Mucosa of descending colon (tissue), 3 donors: ENCODE data around the gene JMJD6. TPM values are rescaled to one million over a fixed set of nuclear protein-coding genes. Genes with fewer than 3 reads are reported as not detected.

Experiments
- ATAC-seq: fragments of 200-7000 bp; cut with Tn5 transposase; one replicate; pipeline ENCODE4 v1.9.1; 2020; ENCODE audit warnings: mild to moderate bottlenecking, moderate library complexity
- DNase-seq, 3 donors: peaks; one replicate each; pipeline ENCODE4 v3.0.0-alpha.2; 2020
- H3K36me3 ChIP-seq: fragments of 200-600 bp; one replicate; pipeline ENCODE4 v1.8.0; 2021; ENCODE audit warnings: low read depth, mild to moderate bottlenecking
- H3K4me1 ChIP-seq: fragments of 200-600 bp; one replicate; pipeline ENCODE4 v1.8.0; 2021; ENCODE audit warnings: low read depth, mild to moderate bottlenecking
- H3K4me3 ChIP-seq: fragments of 200-600 bp; one replicate; pipeline ENCODE4 v1.8.0; 2021; ENCODE audit warnings: mild to moderate bottlenecking
- H3K9me3 ChIP-seq: fragments of 200-600 bp; one replicate; pipeline ENCODE4 v1.8.0; 2021; ENCODE audit warnings: mild to moderate bottlenecking
- intact Hi-C, 2 donors: fragments of 100-400 bp; cut with DNase I in 1 of 2; cut with micrococcal nuclease in 1 of 2; formaldehyde crosslinking; loops; one replicate each; pipeline versions ENCODE4 v1.11.0 to v1.11.1; 2022; cut with DNase I, micrococcal nuclease
- microRNA-seq: library from miRNA; unstranded; fragments of <30 nt; microRNA quantifications from one replicate; pipeline ENCODE4, GENCODE V29; 2019
- total RNA-seq, 3 donors: library from RNA; stranded (reverse); fragmentation: NEBNext Ultra II Directional in 2 of 3; extraction: Animal tissue kit (Norgen Biotek cat#: 25700) in 2 of 3; gene quantifications; one replicate each; pipeline versions ENCODE4 v1.2.1 to v1.2.4, GENCODE V29; 2021 to 2023
- TF ChIP-seq, protein P1 (sequence below): fragments of 200-600 bp; IDR thresholded peaks from one replicate; pipeline ENCODE4 v1.8.0; 2022; ENCODE audit warnings: antibody characterized with exemption, mild to moderate bottlenecking
- donor health status: DM: no; HTN: no; CAD: no; lungs with moderate emphysema.
- donor health status: DM: no; HTN: no; CAD: no.
- donor health status: DM: no; HTN: yes; CAD: no.

Gene JMJD6
- total RNA-seq, 3 donors from 2014 or later = 27.0 to 56.3 (median 30.3) TPM

DNA sequence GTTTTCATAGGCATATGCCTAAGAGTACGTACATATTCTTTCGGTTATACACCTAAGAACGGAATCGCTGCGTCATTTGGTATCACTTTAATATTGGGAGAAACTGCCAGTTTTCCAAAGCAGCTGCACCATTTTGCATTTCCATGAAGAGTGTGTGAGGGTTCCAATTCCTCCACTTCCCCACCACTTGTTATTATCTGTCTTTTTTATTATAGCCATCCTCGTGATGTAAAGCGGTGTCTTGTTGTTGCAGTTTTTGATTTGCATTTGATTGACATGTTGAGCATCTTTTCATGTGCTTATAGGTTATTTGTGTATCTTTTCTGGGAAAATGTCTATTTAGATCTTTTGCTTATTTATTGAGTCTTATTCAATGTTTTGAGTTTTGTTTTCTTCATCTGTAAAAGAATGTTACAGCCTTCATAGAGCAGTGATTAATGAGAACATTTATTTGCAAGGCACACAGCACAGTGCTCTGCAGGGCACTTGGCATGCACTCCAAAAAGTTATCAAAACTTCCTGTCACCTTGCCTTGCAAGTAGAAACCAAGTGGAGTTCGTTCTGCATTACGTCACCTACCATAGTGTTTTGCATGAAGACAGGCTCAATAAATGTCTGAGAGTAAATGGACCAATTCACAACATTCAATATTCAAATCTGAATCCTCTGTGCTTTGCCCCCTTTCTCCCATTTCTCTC lies 56.2 kb downstream of the JMJD6 start:
- Histone ChIP-seq H3K4me3 (no peak overlapping the region), H3K4me1 (peaks cover 19% of the 10 kb centered on the region), H3K9me3 (no peaks in the 10 kb centered on the region), H3K36me3 (no peaks in the 10 kb centered on the region)
- ATAC-seq (peak; percentile 8), DNase-seq (peak in 1 of 3 donors; percentile 51)
- intact Hi-C loops = no loop called here
- TF ChIP-seq, protein P1, sequence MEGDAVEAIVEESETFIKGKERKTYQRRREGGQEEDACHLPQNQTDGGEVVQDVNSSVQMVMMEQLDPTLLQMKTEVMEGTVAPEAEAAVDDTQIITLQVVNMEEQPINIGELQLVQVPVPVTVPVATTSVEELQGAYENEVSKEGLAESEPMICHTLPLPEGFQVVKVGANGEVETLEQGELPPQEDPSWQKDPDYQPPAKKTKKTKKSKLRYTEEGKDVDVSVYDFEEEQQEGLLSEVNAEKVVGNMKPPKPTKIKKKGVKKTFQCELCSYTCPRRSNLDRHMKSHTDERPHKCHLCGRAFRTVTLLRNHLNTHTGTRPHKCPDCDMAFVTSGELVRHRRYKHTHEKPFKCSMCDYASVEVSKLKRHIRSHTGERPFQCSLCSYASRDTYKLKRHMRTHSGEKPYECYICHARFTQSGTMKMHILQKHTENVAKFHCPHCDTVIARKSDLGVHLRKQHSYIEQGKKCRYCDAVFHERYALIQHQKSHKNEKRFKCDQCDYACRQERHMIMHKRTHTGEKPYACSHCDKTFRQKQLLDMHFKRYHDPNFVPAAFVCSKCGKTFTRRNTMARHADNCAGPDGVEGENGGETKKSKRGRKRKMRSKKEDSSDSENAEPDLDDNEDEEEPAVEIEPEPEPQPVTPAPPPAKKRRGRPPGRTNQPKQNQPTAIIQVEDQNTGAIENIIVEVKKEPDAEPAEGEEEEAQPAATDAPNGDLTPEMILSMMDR = no peak

Small RNA genes within 50 kb of the gene (microRNA-seq; reads per million reads assigned to microRNA genes)
- gene MIR636 = 0.93 reads per million

Other genes starting within 250 kb of the JMJD6 start
- gene RHBDF2, start 225.2 kb downstream of the JMJD6 start, total RNA-seq = 10 to 100 TPM; 11.2 to 20.8 (median 18.9) TPM
- gene CYGB, start 188.9 kb downstream of the JMJD6 start, total RNA-seq = 10 to 100 TPM; 10.6 to 24.0 (median 15.1) TPM
- gene PRCD, start 186.6 kb downstream of the JMJD6 start, total RNA-seq = 1 to 10 TPM; 1.0 to 4.8 (median 1.6) TPM
- gene ST6GALNAC2, start 140.7 kb downstream of the JMJD6 start, total RNA-seq = 10 to 100 TPM in 1 of 3 donors, 1 to 10 TPM in 2; 3.7 to 11.1 (median 4.3) TPM
- gene ST6GALNAC1, start 82.8 kb downstream of the JMJD6 start, total RNA-seq = 100 to 1,000 TPM in 2 of 3 donors, 10 to 100 TPM in 1; 90.2 to 363 (median 336) TPM
- gene MXRA7, start 15.6 kb downstream of the JMJD6 start, total RNA-seq = 100 to 1,000 TPM in 1 of 3 donors, 10 to 100 TPM in 2; 11.4 to 214 (median 24.5) TPM
- gene METTL23, start 233 bp upstream of the JMJD6 start, total RNA-seq = 10 to 100 TPM; 22.5 to 30.4 (median 28.7) TPM
- gene SRSF2, start 10.7 kb upstream of the JMJD6 start, total RNA-seq = 100 to 1,000 TPM; 130 to 166 (median 134) TPM
- gene MFSD11, start 11.5 kb upstream of the JMJD6 start, total RNA-seq = 10 to 100 TPM; 31.2 to 38.2 (median 33.2) TPM
- gene MGAT5B, start 141.8 kb upstream of the JMJD6 start, total RNA-seq = under 1 TPM; 0.17 to 0.65 (median 0.44) TPM